HK-2 (cell line): Measurements from ENCODE around the gene CDK5R2.

Source experiments
- DNase-seq: peaks from one replicate; pipeline ENCODE4 v3.0.0-alpha.2; 2018; ENCODE audit not compliant: unreplicated experiment

The CDK5R2 gene

GRCh38 chr2:219002395-219003266, 43.2 kb downstream of the CDK5R2 start:
- peak; percentile 41 for DNase-seq

- no peak for DNase-seq
Observed at GRCh38 chr2:219003267-219003634, 43.8 kb downstream of the CDK5R2 start.

GRCh38 chr2:219003979-219004378, 44.5 kb downstream of the CDK5R2 start:
- no peak for DNase-seq

- DNase-seq: no peak
Observed at GRCh38 chr2:219009294-219009693, 49.8 kb downstream of the CDK5R2 start.

GRCh38 chr2:219010162-219010756, 50.8 kb downstream of the CDK5R2 start:
- no peak for DNase-seq

GRCh38 chr2:219010873-219011272, 51.4 kb downstream of the CDK5R2 start:
- no peak for DNase-seq
